ENCODE results near the gene DCTN1.

Gene DCTN1

DNA sequence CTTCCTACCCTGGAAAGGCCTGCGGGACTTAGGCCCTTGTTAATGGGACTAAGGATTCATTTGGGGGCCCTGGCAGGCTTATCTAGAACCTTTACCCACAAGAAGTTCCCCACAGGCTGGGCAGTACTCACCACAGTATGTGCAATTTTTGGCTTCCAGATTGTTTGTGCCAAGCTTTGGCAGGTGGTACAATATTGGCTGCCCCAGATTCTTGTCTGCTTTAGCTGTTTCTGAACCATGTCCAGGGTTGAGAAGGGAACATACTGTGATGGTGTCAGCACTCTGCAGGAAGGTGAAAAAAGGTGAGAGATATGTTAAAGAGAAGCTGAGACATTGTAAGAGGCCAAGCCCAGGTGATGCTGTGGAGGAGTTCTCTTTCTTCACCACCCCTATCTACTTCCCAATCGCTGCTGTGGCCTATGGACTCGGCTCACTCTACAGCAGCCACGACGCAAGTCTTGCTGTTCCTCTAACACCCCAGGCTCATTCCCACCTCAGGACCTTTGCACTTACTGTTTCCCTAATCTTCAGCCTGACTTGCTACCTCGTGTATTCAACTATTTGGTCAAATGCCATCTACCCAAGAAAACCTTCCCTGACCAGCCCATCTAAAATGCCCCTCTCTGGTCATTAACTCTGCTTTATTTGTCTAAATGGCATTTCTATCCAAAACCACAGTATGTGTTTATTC is 46.1 kb downstream of the DCTN1 start:
- Mint-ChIP-seq H3K36me3 (ENCODE audit: low read depth) (no peaks in the 10 kb centered on the region), H3K27me3 (ENCODE audit: low read depth) (no peaks in the 10 kb centered on the region), H3K4me1 (ENCODE audit: low read depth) (no peaks in the 10 kb centered on the region), H3K4me3 (no peak overlapping the region), H3K9me3 (no peaks in the 10 kb centered on the region), H3K27ac (no peak overlapping the region)

DNA sequence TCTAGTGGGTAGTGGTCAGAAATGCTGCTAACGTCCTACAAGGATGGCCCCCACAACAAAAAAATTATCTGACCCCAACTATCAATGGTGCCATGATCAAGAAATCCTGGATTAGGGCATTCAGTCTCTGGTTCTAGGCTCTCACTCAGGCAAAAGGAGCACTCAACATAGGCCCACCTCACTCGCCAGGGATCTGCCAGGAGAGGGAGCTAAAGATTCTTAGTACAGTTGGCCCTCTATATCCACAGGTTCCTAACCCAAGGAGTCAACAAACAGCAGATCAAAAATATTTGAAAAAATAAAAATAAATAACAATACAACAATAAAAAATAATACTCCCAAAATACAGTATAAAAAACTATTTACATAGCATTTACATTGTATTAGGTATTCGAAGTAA is 46.9 kb downstream of the DCTN1 start:
- Mint-ChIP-seq H3K9me3 (no peaks in the 10 kb centered on the region), H3K27me3 (ENCODE audit: low read depth) (no peaks in the 10 kb centered on the region), H3K4me3 (no peak overlapping the region), H3K4me1 (ENCODE audit: low read depth) (no peaks in the 10 kb centered on the region), H3K36me3 (ENCODE audit: low read depth) (no peaks in the 10 kb centered on the region), H3K27ac (no peak overlapping the region)

DNA sequence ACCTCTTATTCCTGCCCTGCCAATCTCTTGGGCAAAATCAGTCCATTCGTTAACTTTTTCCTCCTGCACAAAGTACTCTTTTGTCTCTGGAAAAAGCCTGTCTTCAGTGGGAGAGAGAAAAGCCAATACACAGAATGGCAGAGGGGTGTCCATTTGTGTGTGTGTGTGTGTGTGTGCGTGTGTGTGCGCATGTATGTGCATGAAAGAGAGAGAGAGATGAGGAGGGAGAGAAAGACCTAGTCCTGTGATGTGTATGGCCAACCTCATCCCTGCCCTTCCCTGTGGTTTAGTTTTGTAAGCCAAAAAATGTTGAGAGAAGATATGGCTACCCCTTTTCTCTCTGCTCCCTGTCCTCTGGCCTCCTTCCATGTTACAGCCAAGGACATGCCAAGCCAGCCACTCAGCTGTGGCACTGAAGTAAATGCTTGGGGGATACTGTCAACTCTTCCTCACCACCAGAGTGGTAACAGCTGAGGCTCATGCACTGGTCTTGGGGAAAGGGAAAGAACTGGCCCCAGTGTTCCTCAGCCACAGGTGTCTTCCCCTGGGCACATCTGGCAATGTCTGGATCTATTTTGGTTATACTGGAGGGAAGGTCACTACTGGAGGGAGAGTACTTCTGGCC is 47.4 kb downstream of the DCTN1 start:
- Mint-ChIP-seq H3K27ac (no peak overlapping the region), H3K4me1 (ENCODE audit: low read depth) (no peaks in the 10 kb centered on the region), H3K9me3 (no peaks in the 10 kb centered on the region), H3K27me3 (ENCODE audit: low read depth) (no peaks in the 10 kb centered on the region), H3K36me3 (ENCODE audit: low read depth) (no peaks in the 10 kb centered on the region), H3K4me3 (no peak overlapping the region)

DNA sequence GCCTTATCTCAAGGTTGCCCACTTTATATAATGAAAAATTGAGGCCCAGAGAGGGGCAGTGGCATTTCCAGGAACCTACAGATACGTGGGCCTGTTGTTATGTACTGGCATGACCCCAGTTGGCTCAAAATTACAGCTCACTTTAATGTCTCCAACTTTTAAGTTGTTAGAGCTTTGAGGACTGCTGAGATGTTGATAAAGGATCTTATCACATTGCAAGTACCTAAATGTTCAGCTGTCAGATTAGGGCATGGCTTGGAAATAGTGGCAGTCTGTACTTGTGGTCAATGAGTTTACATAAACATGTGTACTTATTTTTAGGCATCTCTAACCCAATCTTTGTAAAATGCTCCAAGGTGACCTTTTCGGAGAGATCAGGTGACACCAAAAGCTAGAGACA is 51.5 kb downstream of the DCTN1 start:
- Mint-ChIP-seq H3K4me3 (no peak overlapping the region), H3K9me3 (no peaks in the 10 kb centered on the region), H3K36me3 (ENCODE audit: low read depth) (no peaks in the 10 kb centered on the region), H3K27me3 (ENCODE audit: low read depth) (peaks cover 5% of the 10 kb centered on the region), H3K27ac (no peak overlapping the region), H3K4me1 (ENCODE audit: low read depth) (no peaks in the 10 kb centered on the region)

DNA sequence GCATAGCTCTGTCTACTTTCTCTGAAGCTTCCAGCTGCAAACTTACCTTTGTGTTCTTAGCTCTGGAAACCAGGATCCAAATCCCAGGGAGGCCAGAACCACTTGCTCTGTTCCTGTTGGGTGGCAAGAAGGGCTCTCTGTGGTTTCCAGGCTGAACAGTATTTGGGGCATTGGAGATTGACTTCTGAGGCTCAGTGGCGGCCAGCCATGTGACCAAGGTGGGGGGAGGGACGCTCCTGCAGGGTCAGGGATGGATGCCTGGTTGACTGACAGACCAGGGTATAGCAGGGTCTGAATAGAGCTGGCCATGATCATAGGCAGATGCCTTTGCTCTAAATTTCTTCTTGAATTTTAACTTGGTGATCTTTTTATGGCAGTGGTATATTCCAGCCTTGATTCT is 52.0 kb downstream of the DCTN1 start:
- H3K9me3 Mint-ChIP-seq = no peaks in the 10 kb centered on the region
- H3K27ac Mint-ChIP-seq = no peak overlapping the region
- H3K36me3 Mint-ChIP-seq (ENCODE audit: low read depth) = no peaks in the 10 kb centered on the region
- peaks cover 10% of the 10 kb centered on the region for H3K27me3 Mint-ChIP-seq (ENCODE audit: low read depth)
- H3K4me3 Mint-ChIP-seq = no peak overlapping the region
- no peaks in the 10 kb centered on the region for H3K4me1 Mint-ChIP-seq (ENCODE audit: low read depth)

DNA sequence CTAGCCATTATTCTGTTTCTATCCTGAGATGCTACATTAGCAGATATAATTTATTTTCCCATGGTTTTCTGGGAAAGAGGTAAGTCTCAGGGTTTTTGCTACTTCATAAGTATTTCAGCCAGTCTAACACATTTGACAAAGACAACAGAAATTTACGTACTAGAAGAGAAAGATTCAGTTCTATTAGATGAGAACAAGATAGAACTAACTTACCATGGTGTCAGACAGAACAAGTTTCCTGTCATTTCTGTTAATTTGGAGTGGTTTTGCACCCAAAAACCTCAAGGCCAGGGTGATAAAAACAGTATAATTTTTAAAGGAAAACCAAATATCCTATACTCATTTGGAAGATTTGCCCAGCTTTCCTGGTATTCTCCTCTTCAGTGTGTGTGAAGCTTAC is 52.5 kb downstream of the DCTN1 start:
- H3K27ac Mint-ChIP-seq = no peak overlapping the region
- H3K27me3 Mint-ChIP-seq (ENCODE audit: low read depth) = peaks cover 12% of the 10 kb centered on the region
- H3K4me1 Mint-ChIP-seq (ENCODE audit: low read depth) = no peaks in the 10 kb centered on the region
- H3K36me3 Mint-ChIP-seq (ENCODE audit: low read depth) = no peaks in the 10 kb centered on the region
- H3K4me3 Mint-ChIP-seq = no peak overlapping the region
- no peaks in the 10 kb centered on the region for H3K9me3 Mint-ChIP-seq

DNA sequence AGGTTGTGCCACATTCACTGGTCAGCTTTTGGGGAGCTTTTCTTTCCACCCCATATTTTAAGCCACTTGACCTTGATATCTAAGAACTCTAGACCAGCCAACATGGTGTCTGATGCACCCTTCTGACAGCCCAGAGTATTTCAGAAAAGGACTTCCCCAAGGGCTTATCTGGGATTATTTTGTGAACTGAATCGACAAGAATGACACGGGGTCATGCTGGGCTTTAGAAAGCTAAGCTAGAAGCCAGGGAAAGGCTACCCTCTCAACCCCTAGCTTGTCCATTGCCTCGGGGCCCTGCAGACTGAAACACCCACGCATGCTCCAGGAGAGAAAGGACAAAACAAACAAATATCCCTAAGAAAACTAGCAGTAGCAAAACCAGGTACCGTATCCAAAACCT is 52.9 kb downstream of the DCTN1 start:
- H3K27me3 Mint-ChIP-seq (ENCODE audit: low read depth) = peaks cover 14% of the 10 kb centered on the region
- no peak overlapping the region for H3K4me3 Mint-ChIP-seq

DNA sequence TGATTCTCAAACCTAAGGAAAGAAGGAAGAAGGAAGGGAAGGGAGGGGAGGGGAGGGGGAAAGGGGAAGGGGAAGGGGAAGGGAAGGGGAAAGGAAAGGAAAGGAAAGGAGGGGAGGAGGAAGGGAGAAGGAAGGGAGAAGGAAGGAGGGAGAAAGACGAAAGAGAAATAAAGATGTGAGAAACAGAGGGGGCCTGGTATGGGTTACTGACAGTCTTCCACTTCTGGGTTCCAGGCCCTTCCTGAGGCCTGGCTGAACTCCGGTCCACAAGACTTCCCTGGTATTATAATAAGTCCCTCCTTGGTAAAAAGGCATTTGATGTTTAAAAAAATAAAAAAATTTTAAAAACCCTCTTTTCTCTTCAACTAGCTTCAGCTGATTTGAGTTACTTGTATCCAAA is 54.3 kb downstream of the DCTN1 start:
- Mint-ChIP-seq H3K27me3 (ENCODE audit: low read depth) (peaks cover 14% of the 10 kb centered on the region), H3K9me3 (no peaks in the 10 kb centered on the region), H3K36me3 (ENCODE audit: low read depth) (no peaks in the 10 kb centered on the region), H3K4me3 (no peak overlapping the region), H3K4me1 (ENCODE audit: low read depth) (no peaks in the 10 kb centered on the region), H3K27ac (no peak overlapping the region)

More for the DNA sequence above, 52.9 kb downstream of the DCTN1 start:
- Mint-ChIP-seq H3K4me1 (ENCODE audit: low read depth) (no peaks in the 10 kb centered on the region), H3K9me3 (no peaks in the 10 kb centered on the region), H3K27ac (no peak overlapping the region), H3K36me3 (ENCODE audit: low read depth) (no peaks in the 10 kb centered on the region)

DNA sequence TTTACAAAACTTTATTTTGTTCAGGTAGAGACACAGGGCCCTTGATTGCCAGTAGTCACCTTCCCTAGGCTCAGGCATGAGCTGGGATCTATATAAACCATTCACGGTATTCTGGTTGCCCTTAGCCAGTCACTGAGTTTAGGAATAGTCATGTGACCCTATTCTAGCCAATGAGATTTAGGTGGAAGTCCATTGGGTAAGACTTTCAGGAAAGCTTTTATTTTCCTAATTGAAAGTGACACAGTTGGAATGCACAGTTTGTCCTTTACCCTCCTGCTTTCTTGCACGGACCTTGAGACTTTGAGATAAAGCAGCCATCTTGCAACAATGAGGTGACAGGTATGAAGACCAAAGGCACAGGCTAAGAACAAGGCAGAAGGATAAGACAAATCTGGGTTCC is 58.4 kb downstream of the DCTN1 start:
- Mint-ChIP-seq H3K36me3 (ENCODE audit: low read depth) (no peaks in the 10 kb centered on the region), H3K9me3 (no peaks in the 10 kb centered on the region), H3K4me1 (ENCODE audit: low read depth) (no peaks in the 10 kb centered on the region), H3K4me3 (no peak overlapping the region), H3K27ac (no peak overlapping the region), H3K27me3 (ENCODE audit: low read depth) (peaks cover 14% of the 10 kb centered on the region)

DNA sequence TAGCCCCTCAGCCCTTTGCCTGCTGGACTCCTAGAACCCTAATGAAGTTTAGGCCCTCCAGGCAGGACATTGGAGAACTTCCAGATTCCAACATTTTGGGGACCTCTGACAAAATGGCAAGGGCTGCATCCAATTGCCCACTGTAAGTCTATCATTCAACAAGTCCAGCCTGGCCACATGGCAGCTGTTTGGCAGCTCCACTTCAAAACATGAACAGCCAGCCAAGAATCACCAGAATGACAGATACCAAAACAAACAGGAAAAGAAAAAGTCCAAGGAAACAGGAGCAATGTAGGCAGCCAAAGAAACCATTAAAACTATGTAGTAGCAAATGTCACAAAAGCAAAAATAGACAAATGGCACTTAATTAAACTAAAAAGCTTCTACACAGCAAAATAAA is 62.4 kb downstream of the DCTN1 start:
- Mint-ChIP-seq H3K36me3 (ENCODE audit: low read depth) (no peaks in the 10 kb centered on the region), H3K4me1 (ENCODE audit: low read depth) (no peaks in the 10 kb centered on the region), H3K9me3 (no peaks in the 10 kb centered on the region), H3K27ac (no peak overlapping the region), H3K27me3 (ENCODE audit: low read depth) (peaks cover 3% of the 10 kb centered on the region), H3K4me3 (no peak overlapping the region)

DNA sequence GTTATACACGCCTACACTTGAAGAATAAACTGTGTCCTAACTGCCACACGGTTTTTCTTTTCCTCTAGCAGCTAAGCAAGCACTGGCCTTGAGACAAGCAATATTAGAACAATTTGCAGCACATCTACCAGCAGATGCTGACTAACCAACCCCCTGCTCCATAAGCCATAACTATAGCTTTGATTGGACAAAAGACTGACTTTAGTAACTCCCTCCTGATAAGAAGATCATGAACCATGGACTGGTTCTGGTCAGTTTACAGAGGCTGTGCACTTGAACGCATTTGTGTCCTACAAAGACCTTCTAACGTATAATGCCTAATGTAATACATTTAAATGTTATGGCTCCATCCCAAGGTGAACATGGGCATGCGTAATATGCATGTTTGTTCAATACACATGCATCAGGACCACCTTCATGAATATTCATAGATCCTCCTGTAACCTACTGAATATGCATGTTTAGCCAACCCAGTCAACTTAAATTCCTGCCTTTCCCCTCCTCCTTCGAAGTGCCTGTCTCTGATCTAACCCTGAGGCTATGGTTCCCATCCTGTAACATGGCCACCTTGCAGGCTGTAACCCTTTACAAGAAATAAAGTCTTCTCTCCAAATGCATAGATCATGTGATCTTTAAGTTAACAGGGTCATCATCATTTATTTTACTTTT is 63.4 kb downstream of the DCTN1 start:
- H3K27ac Mint-ChIP-seq = no peak overlapping the region
- H3K4me3 Mint-ChIP-seq = no peak overlapping the region
- peaks cover 5% of the 10 kb centered on the region for H3K27me3 Mint-ChIP-seq (ENCODE audit: low read depth)
- H3K36me3 Mint-ChIP-seq (ENCODE audit: low read depth) = no peaks in the 10 kb centered on the region
- no peaks in the 10 kb centered on the region for H3K4me1 Mint-ChIP-seq (ENCODE audit: low read depth)
- no peaks in the 10 kb centered on the region for H3K9me3 Mint-ChIP-seq

DNA sequence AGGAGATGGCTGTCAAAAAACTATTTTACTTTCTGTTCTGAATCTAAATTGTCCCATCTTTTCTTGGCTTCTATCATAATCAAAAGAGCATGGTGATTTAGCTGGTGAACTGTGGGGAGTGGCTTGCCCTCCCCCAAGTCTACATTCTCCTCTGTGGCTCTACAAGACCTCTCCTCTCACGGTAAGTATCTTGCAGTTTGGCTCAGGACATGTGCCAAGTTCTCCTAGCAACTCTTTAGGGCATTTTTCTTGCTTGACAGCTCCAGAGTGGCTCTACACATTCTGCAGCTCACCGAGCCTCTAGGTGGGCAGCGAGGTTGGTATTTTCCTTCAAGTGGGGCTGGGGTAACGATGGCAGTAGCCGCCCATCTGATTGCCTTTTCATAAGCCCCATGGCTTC is 66.0 kb downstream of the DCTN1 start:
- H3K4me1 Mint-ChIP-seq (ENCODE audit: low read depth) = no peaks in the 10 kb centered on the region
- H3K27ac Mint-ChIP-seq = no peak overlapping the region
- no peaks in the 10 kb centered on the region for H3K36me3 Mint-ChIP-seq (ENCODE audit: low read depth)
- H3K9me3 Mint-ChIP-seq = no peaks in the 10 kb centered on the region
- no peak overlapping the region for H3K4me3 Mint-ChIP-seq
- H3K27me3 Mint-ChIP-seq (ENCODE audit: low read depth) = peaks cover 14% of the 10 kb centered on the region

DNA sequence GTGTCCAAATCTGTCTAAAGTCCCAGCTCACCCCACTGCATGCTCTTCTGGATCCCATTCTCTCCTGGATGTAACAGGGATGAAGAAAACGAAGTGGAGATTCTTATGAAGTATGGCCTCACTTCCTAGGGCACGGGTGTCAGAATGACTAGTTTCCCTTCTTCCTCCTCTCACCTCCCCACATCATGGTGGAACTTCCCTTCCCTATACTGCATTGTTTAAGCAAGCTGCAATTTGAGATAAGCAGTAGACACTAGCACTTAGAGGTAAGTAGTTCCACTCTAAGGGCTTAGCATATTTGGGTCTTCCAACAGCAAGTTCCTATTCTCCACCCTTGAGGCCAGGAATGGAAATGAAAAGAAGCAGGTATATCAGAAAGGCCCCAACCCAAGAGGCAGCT is 66.6 kb downstream of the DCTN1 start:
- H3K27me3 Mint-ChIP-seq (ENCODE audit: low read depth) = peaks cover 14% of the 10 kb centered on the region
- no peaks in the 10 kb centered on the region for H3K36me3 Mint-ChIP-seq (ENCODE audit: low read depth)

DNA sequence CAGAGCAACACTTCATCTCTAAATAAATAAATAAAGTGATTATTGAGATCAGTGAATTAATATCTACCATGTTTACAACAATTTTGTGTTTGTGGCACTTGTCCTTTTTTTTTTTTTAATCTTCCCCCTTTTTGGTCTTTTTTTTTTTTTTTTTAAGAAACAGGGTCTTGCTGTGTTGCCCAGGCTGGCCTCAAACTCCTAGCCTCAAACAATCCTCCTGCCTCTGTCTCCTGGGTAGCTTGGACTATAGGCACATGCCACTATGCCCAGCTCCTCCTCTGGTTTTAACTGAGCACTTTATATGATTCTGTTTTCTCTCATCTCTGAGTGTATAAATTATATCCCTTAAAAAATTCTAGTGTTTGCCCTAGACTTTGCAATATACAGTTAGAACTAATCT is 67.2 kb downstream of the DCTN1 start:
- no peaks in the 10 kb centered on the region for H3K9me3 Mint-ChIP-seq

More for the DNA sequence above, 66.6 kb downstream of the DCTN1 start:
- no peak overlapping the region for H3K4me3 Mint-ChIP-seq
- no peaks in the 10 kb centered on the region for H3K9me3 Mint-ChIP-seq
- H3K4me1 Mint-ChIP-seq (ENCODE audit: low read depth) = no peaks in the 10 kb centered on the region
- no peak overlapping the region for H3K27ac Mint-ChIP-seq

More for the DNA sequence above, 67.2 kb downstream of the DCTN1 start:
- no peaks in the 10 kb centered on the region for H3K4me1 Mint-ChIP-seq (ENCODE audit: low read depth)
- H3K27ac Mint-ChIP-seq = no peak overlapping the region
- H3K27me3 Mint-ChIP-seq (ENCODE audit: low read depth) = peaks cover 14% of the 10 kb centered on the region
- no peak overlapping the region for H3K4me3 Mint-ChIP-seq
- no peaks in the 10 kb centered on the region for H3K36me3 Mint-ChIP-seq (ENCODE audit: low read depth)
